Endothelial cell of umbilical vein (primary cell): ENCODE measurements around the gene PTPMT1. TPM values are rescaled to one million over a fixed set of nuclear protein-coding genes. Genes with fewer than 3 reads are reported as not detected.

Source experiments
- BruUV-seq: library from RNA; stranded (reverse); fragments of 400-500 nt; replicated peaks from 2 replicates; lab custom pipeline; 2021; lab: Mats Ljungman, UMichigan
- CTCF ChIA-PET: fragments of 300-600, 350-600 bp; sonication (Branson Sonifier 250); formaldehyde crosslinking; loops from one replicate; lab custom pipeline; 2021; ENCODE audit warnings: antibody characterized with exemption, inconsistent platforms; lab: Charles Lee
- POLR2A ChIA-PET: fragments of 300-600, 350-600 bp; sonication (Branson Sonifier 250); formaldehyde crosslinking; loops from one replicate; lab custom pipeline; 2021; ENCODE audit warnings: antibody characterized with exemption, inconsistent platforms; lab: Charles Lee
- DNase-seq: peaks from one replicate; pipeline ENCODE4 v3.0.0-alpha.2; 2011; ENCODE audit warnings: low read depth, low spot score
- FAIRE-seq: peaks from 2 replicates; lab custom pipeline; 2011; peaks lifted over from hg19 to GRCh38; lab: Jason Lieb, UNC
- H2AFZ ChIP-seq: 2 replicates; pipeline ENCODE4 v1.6.0; 2012; ENCODE audit warnings: low read depth, low read length, control low read depth, inconsistent platforms
- H3K27ac ChIP-seq: 2 replicates; pipeline ENCODE4 v1.5.1; 2011; ENCODE audit warnings: low read depth, mild to moderate bottlenecking, control low read depth, low read length, moderate library complexity; ENCODE audit not compliant: insufficient read depth
- H3K27me3 ChIP-seq, 2 experiments: 2 replicates each; pipeline versions ENCODE4 v1.6.0 to v1.6.1; 2011; ENCODE audit warnings: low read length in 2 of 2, mixed read lengths in 1 of 2; ENCODE audit not compliant: control insufficient read depth in 2 of 2, insufficient read depth in 2 of 2
- H3K36me3 ChIP-seq, 2 experiments: 2 replicates in 1 of 2; 3 replicates in 1 of 2; pipeline ENCODE4 v1.5.1; 2011; ENCODE audit warnings: low read length in 2 of 2, mild to moderate bottlenecking in 1 of 2, moderate library complexity in 1 of 2; ENCODE audit not compliant: control insufficient read depth in 2 of 2, insufficient read depth in 2 of 2; ENCODE audit errors: extremely low read depth in 1 of 2
- H3K4me1 ChIP-seq: 3 replicates; pipeline ENCODE4 v1.5.1; 2011; ENCODE audit warnings: mild to moderate bottlenecking, low read length; ENCODE audit not compliant: control insufficient read depth, insufficient read depth; ENCODE audit errors: extremely low read depth
- H3K4me2 ChIP-seq: 2 replicates; pipeline ENCODE4 v1.6.1; 2011; ENCODE audit warnings: low read length, control low read depth, mixed read lengths; ENCODE audit not compliant: insufficient read depth
- H3K4me3 ChIP-seq, 3 experiments: fragments of 200-600 bp in 1 of 3; sonication (generic), shearing (Covaris generic) in 1 of 3; replicated peaks in 1 of 3; 2 replicates each; pipeline ENCODE4 v1.5.1; 2011 to 2016; ENCODE audit warnings: control low read depth in 3 of 3, low read length in 3 of 3, mild to moderate bottlenecking in 2 of 3, inconsistent platforms in 1 of 3, low read depth in 1 of 3, moderate library complexity in 1 of 3; ENCODE audit not compliant: insufficient read depth in 1 of 3
- H3K79me2 ChIP-seq: 2 replicates; pipeline ENCODE4 v1.6.0; 2012; ENCODE audit warnings: low read length, inconsistent platforms; ENCODE audit not compliant: control insufficient read depth, insufficient read depth
- H3K9ac ChIP-seq: replicated peaks from 2 replicates; pipeline ENCODE3; 2011; ENCODE audit warnings: low read length, control low read depth; ENCODE audit not compliant: insufficient read depth; ENCODE audit errors: extremely low read depth
- H3K9me1 ChIP-seq: replicated peaks from 3 replicates; pipeline ENCODE4 v1.6.0; 2011; ENCODE audit warnings: mild to moderate bottlenecking, low read length; ENCODE audit not compliant: control insufficient read depth, insufficient read depth; ENCODE audit errors: extremely low read depth
- H3K9me3 ChIP-seq: replicated peaks from 2 replicates; pipeline ENCODE4 v1.5.1; 2012; ENCODE audit warnings: low read length, inconsistent platforms; ENCODE audit not compliant: control insufficient read depth, insufficient read depth
- H4K20me1 ChIP-seq: replicated peaks from 2 replicates; pipeline ENCODE3; 2011; ENCODE audit warnings: mild to moderate bottlenecking, low read length; ENCODE audit not compliant: control insufficient read depth, insufficient read depth; ENCODE audit errors: extremely low read depth
- CTCF ChIP-seq, 2 donors: IDR thresholded peaks; 1 replicate in 1 of 2; 2 replicates in 1 of 2; pipeline ENCODE4 v1.5.1; 2011; ENCODE audit warnings: low read length in 2 of 2, mild to moderate bottlenecking in 2 of 2, moderate library complexity in 2 of 2, control low read depth in 1 of 2, inconsistent platforms in 1 of 2, low read depth in 1 of 2; ENCODE audit not compliant: insufficient read depth in 1 of 2; ENCODE audit errors: extremely low read depth in 1 of 2
- EZH2 ChIP-seq: IDR thresholded peaks from 2 replicates; pipeline ENCODE4 v1.6.1; 2012; ENCODE audit warnings: borderline replicate concordance, low read depth, mild to moderate bottlenecking, moderate library complexity, low read length, inconsistent platforms; ENCODE audit not compliant: severe bottlenecking
- FOS ChIP-seq: IDR thresholded peaks from 2 replicates; pipeline ENCODE4 v1.6.1; 2011; ENCODE audit warnings: mild to moderate bottlenecking, low read length, moderate library complexity, borderline replicate concordance; ENCODE audit not compliant: insufficient read depth
- GATA2 ChIP-seq: IDR thresholded peaks from 2 replicates; pipeline ENCODE4 v1.7.0; 2011; ENCODE audit warnings: low read depth, mild to moderate bottlenecking, moderate library complexity, mixed read lengths, low read length; ENCODE audit not compliant: insufficient read length, insufficient read depth
- JUN ChIP-seq: IDR thresholded peaks from 2 replicates; pipeline ENCODE4 v1.6.1; 2011; ENCODE audit warnings: borderline replicate concordance, low read depth; ENCODE audit not compliant: insufficient read length, insufficient read depth
- MYC ChIP-seq: IDR thresholded peaks from one replicate; pipeline ENCODE4 v1.6.1; 2011; ENCODE audit warnings: mild to moderate bottlenecking, low read depth, low read length
- POLR2AphosphoS5 ChIP-seq: IDR thresholded peaks from 2 replicates; pipeline ENCODE4 v1.6.1; 2012; ENCODE audit warnings: low read depth, mild to moderate bottlenecking, control low read depth, low read length, moderate library complexity; ENCODE audit not compliant: insufficient read depth
- dilution Hi-C: fragments of 300-500 bp; cut with MboI; formaldehyde crosslinking; loops from one replicate; pipeline ENCODE4 v1.15.0; 2019; ENCODE audit warnings: low sequenced_read_pairs; ENCODE audit not compliant: extremely low pct_ligation_motif_present
- intact Hi-C: fragments of 100-400 bp; cut with micrococcal nuclease; formaldehyde crosslinking; loops from one replicate; pipeline ENCODE4 v1.10.0; 2022
- polyA plus RNA-seq, 4 experiments: library from polyadenylated mRNA; depleted of rRNA in 3 of 4; stranded (reverse) in 3 of 4; unstranded in 1 of 4; fragments of >200 nt; gene quantifications; 2 replicates each; pipeline versions ENCODE4 v1.2.1 to v1.2.3, GENCODE V29; 2011 to 2012; ENCODE audit warnings: missing spikeins in 1 of 4
- total RNA-seq: library from RNA; stranded (reverse); gene quantifications from 2 replicates; pipeline ENCODE4 v1.2.3, GENCODE V29; 2021
- TF ChIP-seq, protein P1 (sequence below): IDR thresholded peaks from 2 replicates; pipeline ENCODE4 v1.6.1; 2011; ENCODE audit not compliant: insufficient read depth, insufficient read length

Gene PTPMT1
- total and polyA plus RNA-seq, 2 donors (not counting 3 experiments of a cell fraction or from before 2014, with no cell fraction given): 44.6 to 83.1 TPM

DNA sequence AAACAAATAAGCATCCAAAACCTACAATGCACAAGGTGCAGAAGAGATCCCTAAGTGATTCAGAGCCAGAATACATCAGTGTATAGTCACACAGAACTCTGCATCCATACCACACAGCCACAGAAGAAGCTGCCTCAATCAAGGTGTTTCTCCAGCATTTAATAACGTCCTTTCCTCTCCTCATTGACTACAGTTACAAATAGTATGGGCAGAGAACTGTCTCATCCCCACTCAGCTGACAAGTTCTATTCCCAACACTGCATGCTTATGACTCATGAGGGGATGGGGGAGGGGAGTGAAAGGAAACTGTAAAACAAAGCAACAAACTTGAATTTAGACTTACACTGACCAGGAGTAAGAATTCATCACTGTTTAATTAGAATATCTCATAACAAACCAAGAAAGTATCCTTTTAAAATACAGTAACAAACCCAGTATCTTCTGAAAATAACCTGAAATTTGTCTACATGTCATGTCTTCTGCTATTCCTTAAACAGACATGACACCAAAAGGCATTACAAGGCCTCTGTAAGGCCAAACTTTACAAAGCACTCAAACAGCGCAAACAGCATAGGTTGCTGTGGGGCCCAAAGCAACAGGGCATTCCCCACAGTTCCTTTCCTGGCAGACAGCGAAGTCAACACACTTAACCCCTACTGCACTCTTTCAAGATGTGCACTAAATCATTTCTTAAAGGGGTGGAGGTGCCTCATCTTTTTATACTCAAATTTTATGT lies 41.7 kb upstream of the PTPMT1 start:
- no peaks in the 10 kb centered on the region for H3K9me1 ChIP-seq
- POLR2A ChIA-PET: interaction anchor here (0.5 to 1.0 kb wide), 2 partner anchors 8 to 15 kb away, joined by 3 to 6 read pairs; no protein-coding TSS in a partner anchor
- H2AFZ ChIP-seq: no peak overlapping the region
- CTCF ChIA-PET: interaction anchor here (1.2 to 2.9 kb wide), 5 partner anchors 10 to 30 kb away, joined by 3 to 10 read pairs (median 4); no protein-coding TSS in a partner anchor
- BruUV-seq: no TSS peak
- peaks cover 32% of the 10 kb centered on the region for H3K4me1 ChIP-seq
- peaks cover 92% of the 10 kb centered on the region for H3K79me2 ChIP-seq
- FAIRE-seq: peak; percentile 63
- H3K27ac ChIP-seq: peak overlapping the region; percentile 61
- intact Hi-C loops: loop anchor here (2.0 kb wide), 1 partner anchor 15 kb away; no protein-coding TSS in a partner anchor
- H3K4me3 ChIP-seq: no peak overlapping the region
- dilution Hi-C loops: no loop called here
- TF ChIP-seq MYC (no peak), JUN (peak; percentile 87), EZH2 (no peak), FOS (peak; percentile 97), POLR2AphosphoS5 (peak; percentile 27), CTCF (IDR thresholded peaks at IDR 0.05; ENCODE audit: extremely low read depth in 1 of 2, insufficient read depth in 1 of 2, low read depth in 1 of 2, low read length in 2 of 2) (no peak), GATA2 (peak; percentile 2)
- TF ChIP-seq, protein P1, sequence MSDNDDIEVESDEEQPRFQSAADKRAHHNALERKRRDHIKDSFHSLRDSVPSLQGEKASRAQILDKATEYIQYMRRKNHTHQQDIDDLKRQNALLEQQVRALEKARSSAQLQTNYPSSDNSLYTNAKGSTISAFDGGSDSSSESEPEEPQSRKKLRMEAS: no peak
- H3K27me3 ChIP-seq: no peaks in the 10 kb centered on the region
- H3K9ac ChIP-seq: peak overlapping the region; percentile 30
- H3K4me2 ChIP-seq: peak overlapping the region; percentile 60
- DNase-seq: peak; percentile 93
- no peaks in the 10 kb centered on the region for H3K9me3 ChIP-seq
- H4K20me1 ChIP-seq: peaks cover 3% of the 10 kb centered on the region
- no peaks in the 10 kb centered on the region for H3K36me3 ChIP-seq
